CD4-positive, alpha-beta T cell treated with Interleukin-15 for 4 hours (primary cell): ENCODE results near the gene SLC26A8.

Experiments
- DNase-seq: peaks from one replicate; pipeline ENCODE4 v3.0.0-alpha.2; 2020; ENCODE audit warnings: low spot score

SLC26A8 gene, protein sequence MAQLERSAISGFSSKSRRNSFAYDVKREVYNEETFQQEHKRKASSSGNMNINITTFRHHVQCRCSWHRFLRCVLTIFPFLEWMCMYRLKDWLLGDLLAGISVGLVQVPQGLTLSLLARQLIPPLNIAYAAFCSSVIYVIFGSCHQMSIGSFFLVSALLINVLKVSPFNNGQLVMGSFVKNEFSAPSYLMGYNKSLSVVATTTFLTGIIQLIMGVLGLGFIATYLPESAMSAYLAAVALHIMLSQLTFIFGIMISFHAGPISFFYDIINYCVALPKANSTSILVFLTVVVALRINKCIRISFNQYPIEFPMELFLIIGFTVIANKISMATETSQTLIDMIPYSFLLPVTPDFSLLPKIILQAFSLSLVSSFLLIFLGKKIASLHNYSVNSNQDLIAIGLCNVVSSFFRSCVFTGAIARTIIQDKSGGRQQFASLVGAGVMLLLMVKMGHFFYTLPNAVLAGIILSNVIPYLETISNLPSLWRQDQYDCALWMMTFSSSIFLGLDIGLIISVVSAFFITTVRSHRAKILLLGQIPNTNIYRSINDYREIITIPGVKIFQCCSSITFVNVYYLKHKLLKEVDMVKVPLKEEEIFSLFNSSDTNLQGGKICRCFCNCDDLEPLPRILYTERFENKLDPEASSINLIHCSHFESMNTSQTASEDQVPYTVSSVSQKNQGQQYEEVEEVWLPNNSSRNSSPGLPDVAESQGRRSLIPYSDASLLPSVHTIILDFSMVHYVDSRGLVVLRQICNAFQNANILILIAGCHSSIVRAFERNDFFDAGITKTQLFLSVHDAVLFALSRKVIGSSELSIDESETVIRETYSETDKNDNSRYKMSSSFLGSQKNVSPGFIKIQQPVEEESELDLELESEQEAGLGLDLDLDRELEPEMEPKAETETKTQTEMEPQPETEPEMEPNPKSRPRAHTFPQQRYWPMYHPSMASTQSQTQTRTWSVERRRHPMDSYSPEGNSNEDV

DNA sequence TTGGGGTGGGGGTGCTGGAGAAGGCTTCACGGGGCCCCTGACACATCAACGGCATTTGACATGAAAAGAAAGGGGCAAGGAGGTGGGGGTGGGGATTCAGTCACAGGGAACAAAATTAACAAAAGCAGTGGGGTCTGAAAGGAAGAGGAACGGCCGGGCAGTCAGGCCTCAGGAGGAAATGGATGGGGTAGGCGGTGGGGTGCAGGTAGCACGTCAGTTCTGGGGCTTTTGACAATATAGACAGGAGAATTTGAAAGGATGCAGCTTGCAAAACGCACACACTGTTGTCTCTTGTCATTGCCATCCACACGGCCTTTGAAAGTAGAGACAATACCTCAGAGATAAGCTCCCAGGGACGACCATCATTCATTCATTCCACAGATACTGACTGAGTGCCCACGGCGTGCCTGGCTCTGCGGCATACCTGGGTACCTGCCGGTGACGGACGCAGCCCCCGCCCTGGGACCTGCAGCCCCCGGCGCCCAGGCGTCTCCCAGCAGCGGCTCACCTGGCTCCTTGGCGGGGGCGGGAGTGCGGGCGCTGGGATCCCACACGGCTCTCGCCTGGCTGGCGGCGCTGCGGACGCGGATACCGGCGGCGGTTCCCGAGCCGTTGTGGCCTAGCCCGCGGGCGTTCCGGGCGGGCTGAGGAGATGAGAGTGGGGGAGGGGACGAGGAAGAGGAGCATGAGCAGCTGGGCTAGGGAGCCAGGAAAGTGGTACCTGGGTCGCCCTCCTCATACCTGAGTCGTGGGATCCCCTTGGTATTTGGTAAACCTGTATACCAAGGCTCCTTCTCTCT is at the start of gene SLC26A8:
SLC26A8 (minus strand) TSS at position 646 of the 800 bp plus-strand sequence. CDS start 4,934 bp downstream, outside the sequence.
- no peak for DNase-seq

DNA sequence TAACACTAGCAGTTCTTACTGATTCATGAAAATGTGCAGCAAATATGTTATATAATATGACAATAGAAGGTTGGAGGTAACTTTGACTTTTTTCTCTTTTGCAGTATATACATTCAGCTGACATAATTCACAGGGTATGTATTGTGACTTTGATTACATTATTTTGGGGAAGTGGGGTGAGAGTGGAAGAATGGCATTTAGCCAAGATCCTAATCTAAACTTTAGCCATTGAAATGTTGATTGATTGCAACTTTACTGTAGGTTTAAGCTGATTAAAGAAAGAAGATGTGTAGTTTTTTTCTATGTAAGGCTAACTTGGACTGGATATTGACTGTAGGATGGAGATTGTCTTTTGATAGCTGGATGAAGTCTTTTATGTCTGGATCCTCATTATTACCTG is 49.1 kb upstream of the SLC26A8 start:
- DNase-seq = no peak

DNA sequence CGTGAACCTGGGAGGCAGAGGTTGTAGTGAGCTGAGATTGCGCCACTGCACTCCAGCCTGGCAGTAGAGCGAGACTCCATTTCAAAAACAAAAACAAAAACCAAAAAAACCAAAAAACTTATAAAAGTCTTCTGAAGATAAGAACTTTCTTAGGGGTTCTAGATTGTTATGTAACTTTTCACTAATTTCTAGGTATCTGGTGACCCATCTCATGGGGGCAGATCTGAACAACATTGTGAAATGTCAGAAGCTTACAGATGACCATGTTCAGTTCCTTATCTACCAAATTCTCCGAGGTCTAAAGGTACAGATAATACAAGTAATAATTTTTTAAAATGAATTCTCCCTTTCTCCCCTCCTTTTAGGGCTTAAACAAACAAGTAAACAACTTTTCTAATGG is 48.2 kb upstream of the SLC26A8 start:
- no peak for DNase-seq

DNA sequence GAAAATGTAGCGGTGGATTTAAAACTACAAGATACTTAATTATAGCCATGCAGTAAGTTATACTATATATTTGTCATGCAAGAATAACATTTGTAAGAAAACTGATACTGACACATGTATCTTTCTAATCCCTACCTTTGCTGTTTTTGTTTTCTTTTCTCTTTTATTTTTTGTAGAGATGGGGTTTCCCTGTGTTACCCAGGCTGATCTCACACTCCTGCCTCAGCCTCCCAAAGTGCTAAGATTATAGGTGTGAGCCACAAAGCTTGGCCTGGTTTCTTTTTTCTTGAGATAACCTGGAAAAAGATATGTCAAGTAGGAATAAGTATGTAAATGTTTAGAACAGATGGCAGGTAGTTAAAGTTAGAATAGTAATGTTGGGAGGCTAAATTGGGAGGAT is 47.3 kb upstream of the SLC26A8 start:
- no peak for DNase-seq

DNA sequence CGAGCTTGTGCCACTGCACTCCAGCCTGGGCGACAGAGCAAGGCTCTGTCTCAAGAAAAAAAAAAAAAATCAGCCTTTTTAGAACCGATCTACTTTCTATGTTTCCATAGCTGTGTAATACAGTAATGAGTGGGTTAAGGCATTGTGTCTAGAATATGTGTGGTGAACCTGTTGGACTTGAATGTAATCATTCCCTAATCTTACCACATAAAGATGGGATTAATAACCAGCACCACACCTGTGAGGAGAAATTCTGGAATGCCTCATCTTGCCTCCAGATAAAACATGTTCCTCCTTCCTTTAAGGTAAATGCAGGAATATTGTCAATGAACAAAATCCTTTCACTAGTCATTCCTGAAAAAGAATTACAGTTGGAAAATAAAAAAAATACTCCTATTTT is 46.8 kb upstream of the SLC26A8 start:
- no peak for DNase-seq

DNA sequence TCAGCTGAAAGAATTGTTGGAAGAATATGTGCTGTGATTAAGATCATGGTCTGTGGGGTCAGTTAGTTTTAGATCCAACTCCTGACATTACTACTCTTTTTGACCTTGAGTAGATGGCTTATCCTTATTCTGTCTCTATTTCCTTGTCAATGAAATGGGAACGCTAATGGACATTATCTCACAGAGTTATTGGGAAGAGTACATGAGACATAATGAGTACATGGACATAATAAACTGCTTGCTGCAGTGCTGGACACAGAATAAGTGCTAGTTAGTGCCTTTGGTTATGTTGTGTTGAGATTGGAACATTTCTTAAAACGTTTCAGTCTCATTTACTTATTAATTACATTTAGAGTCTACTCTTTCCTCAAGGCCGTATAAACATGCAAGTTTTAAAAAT is 45.8 kb upstream of the SLC26A8 start:
- DNase-seq = no peak

DNA sequence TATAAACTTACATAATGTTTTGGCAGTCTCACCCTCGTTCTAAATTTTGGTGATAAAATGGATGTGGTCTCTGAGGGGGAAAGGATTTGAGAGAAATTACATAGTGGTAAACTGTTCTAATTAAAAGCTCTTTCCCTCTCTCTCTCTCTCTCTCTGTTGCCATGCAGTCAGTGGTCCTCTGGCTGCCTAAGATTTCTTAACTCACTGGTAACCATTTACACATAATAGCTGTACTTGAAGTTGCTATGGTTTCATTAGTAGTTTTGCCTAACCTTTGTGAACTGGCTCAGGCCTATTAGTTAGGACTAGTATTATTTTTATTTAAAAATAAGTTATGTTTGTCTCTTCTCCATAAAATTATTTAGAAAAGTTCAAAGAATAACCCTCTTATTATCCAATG is 45.1 kb upstream of the SLC26A8 start:
- no peak for DNase-seq

DNA sequence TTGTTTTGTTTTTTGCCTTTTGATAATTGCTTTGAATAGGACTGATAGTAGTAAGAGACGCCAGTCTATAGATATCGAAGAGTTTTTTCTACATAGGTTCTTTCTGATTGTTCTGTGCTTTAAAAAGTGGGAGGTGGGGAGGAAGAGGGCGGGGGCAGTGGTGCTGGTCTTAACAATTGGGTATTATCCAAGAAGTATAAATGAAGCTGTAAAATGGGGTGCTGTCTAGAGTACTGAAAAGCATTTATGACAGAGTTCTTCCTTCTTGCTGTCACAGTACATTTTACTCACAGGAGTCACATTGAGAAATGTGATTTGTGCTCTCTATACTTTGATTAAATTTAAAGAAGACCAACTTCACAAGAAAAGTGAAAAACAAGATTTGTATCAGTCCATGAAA is 44.1 kb upstream of the SLC26A8 start:
- DNase-seq = no peak

DNA sequence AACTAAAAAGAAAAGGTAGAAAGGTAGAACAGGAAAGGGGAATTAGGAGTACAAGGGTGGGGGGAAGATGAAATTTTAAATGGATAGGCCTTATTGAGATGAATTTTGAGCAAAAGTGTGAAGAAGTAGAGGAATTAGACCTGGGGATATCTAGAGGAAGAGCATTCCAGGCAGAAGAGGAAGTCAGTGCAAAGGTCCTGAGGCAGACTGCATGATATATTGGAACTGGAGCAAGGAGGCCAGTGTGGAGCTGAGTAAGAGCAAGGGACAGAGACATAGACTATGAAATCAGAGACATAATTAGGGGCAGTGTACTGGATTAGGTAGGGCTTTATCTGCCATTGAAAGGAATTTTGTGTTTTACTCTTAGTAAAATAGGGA is 43.6 kb upstream of the SLC26A8 start:
- DNase-seq = no peak

DNA sequence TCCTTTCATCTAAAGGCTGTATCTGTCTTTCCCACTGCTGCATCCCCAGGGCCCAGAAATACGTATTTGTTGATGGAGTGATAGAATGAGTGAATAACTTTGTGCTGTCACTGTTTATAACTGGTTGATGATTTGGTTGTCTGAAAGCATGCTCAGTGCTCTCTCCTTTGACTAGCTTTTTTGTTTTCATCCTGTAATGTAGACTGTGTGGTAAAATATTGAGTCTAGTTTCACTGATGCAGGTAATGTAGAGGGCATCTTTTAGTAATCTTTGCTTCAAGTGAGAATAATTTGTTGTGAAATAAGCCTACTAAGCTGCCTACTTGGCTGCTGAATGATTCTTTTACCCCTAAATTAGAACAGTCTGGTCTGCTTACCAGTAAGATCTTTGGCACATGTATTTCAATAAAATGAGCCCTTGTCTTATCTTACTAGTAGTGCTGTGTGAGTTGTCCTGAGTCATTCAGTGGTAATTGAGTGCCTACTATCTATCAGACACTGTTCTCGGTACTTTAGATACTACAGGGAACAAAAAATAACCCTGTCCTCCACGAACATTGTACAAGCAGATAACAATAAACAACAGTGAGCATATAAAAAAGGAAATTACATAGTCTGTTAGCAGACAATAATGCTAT is 43.1 kb upstream of the SLC26A8 start:
- no peak for DNase-seq

DNA sequence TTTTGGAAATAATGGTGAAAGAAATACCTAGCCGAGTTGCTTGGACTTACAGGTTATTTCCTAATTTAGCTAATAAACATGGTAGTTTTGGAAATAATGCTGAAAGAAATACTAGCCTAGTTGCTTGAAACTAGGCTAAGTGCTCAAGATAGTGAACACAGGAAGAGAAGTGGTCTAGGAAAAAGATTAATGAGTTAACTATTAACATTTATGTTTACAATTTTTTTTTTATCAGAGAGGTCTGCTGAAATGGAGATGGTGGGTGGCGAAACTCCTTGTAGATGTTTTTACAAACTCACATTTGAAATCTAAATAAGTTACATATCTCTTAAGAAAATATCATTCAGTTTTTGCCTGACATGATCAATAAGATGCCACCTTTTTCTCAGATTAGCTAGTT is 42.4 kb upstream of the SLC26A8 start:
- DNase-seq = no peak

DNA sequence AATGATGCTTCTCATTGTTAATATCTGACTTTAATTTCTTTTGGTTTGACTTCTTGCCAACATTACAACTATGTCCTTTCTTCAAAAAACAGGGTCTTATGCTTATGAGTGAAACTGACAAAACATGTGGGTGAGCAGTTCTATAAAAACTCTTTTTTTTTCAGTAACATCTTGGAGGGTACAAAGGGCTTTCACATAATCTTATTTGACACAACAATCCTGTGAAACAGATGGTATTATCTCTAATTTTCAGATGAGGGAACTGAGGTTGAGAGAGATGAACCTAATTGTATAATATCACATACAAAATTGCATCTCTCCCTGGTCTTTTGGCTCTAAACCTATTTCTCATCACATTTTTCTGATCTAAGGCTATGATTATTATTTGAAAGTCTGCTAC is 41.5 kb upstream of the SLC26A8 start:
- DNase-seq = no peak

DNA sequence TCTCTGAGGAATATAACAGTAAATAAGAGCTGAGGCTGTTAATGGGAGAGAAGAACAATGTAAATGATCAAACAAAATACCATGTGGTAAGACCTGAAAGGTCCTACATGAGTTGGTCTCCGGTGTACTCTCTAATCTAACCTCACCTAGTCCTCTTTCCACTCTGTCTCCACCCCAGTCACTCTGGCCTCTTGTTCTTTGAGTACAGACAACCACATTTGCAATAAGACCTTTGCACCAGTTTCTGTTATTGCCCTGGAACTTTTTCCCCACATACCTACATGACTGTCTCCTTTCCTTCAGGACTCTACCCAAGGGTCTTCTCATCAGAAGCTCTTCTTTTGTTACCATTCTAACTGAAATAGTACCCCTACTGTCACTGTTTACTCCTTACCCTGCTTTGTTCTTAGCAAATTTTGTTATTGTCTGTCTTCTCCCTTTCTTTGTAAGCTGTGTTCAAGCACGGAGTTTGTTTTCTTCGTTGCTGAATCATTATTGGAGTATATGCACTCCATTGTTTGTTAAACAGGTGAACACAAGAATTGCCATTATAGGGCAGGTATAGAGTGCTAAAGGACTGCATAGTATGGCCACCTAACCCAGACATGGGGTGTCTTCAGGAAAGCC is 40.4 kb upstream of the SLC26A8 start:
- no peak for DNase-seq

DNA sequence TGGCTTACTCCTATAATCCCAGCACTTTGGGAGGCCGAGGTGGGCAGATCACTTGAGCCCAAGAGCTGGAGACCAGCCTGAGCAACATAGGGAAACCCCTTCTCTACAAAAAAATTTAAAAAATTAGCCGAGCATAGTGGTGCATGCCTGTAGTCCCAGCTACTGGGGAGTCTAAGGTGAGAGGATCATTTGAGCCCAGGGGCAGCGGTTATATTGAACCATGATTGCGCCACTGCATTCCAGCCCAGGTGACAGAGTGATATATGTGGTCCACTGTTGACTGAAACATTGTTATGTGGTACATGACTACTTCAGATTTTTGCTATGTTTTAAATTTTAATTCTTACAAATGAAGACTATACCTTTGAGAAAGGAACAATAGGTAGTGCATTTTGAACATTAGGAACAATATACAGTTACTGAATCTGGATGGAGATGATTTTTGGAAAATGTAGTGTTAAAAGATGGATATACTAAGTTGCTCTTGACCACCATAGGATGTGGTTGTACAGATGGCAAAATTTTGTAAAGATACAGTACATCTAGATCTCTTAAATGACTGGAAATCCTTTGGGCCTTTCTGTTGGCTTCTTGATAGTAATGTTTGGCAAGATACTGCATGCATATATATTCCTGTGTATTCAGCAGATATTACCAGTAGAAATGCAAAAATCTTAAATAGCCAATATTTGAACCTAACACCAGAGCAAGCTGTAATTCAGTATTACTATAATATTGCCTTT is 39.0 kb upstream of the SLC26A8 start:
- no peak for DNase-seq

DNA sequence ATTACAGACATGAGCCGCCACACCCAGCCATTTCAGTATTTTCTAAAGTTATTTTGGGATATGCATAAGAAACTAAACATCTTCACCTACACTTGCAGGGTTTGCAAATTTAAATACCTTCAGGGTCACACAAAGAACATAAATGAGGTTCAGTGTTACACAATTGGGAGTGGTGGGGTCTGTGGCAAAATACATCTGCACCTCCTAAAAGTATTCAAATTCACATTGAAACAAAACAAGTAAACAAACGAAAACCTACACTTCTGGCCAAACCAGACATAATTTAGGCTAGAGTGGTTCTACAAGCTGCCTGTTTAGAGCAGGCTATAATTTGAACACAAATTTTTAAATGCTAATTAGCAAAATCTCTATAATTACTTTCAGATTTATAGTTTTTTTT is 37.8 kb upstream of the SLC26A8 start:
- DNase-seq = no peak

DNA sequence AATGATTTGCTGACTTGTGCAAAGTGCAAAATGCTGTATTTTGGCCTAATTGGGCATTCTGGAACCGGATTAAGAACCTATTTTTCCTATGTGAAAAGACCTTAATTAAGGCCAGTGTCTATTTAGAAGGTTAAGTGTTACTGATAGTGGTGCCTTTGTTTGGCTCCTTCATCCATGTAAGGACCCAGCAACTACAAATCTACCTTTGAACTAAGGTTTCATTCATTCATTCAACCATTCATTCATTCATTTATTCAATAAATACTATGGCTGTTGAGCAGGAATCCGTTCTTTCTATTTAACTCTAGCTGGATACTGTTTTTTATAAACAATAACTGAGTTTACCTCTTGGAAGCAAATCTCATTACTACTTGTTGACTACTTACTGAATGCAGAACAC is 36.8 kb upstream of the SLC26A8 start:
- DNase-seq = no peak

DNA sequence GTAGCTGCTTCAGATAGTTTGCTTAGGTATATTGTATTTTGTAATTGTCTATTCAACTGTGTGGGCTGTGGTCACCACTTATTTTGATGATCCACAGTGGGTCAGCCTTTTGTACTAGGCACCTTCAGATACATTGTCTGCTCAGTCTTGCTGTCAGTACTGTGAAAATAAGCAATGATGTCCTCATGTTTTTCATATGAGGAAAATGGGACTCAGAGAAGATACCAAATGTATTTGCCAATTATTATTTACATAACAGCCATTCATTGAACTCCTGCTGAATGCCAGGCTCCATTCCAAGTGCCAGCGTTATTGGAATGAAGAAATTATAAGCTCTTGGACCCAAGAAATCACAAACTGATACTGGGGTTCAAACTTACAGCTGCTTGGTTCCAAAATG is 31.7 kb upstream of the SLC26A8 start:
- no peak for DNase-seq

DNA sequence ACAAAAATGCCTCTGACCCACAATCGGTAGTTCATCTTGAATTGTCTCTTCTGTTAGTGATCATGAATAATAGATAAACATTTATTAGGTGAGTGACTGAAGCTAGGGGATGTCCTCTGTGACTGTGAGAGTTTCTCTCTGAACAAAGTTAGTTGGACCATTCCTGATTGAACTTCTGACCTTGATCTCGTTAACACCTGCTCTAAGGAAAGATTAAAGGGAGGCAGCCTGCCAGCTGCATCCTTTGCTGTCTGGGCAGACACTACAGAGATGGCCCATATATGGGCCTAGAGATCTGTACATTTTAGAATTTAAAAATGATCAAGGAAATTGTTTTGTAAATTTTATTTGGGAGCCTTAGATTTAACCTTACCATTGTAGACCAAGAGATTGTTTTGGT is 30.5 kb upstream of the SLC26A8 start:
- DNase-seq = no peak

DNA sequence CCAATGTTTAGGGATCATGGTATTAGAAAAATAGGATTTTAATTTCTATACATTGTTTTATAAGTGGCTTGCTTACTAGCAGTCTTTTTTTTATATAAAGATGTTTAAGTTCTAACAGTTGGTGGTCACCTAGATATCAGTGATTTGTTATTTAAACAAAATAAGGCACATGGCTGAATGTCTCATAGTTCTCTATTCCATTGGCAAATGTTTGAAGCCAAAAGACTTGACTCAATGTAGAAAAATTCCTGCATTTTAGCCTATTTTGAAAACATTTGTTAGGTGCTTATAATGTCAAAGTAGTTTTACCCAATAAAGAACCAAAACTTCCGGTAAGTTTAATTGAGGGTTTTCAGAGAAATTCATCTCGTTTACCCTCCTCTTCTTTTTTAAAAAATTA is 30.0 kb upstream of the SLC26A8 start:
- no peak for DNase-seq

DNA sequence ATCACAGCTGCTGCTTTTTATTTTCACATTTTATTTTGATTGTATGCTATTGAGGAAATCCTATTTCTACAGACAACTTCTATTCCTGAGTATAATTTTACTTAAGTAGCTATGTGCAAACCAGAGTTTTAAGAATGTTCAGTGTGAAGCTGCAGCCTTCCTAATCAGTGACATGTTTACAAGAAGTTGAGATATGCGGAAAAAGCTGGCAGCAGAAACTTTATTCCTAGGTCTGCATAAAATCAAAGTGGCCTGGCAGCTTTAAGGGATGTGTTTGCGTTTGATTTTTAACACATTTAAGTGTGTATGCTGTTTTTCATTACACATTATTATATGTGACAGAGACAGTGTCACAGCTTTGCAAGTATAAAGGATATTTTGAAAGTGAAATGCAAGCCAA is 29.4 kb upstream of the SLC26A8 start:
- no peak for DNase-seq

DNA sequence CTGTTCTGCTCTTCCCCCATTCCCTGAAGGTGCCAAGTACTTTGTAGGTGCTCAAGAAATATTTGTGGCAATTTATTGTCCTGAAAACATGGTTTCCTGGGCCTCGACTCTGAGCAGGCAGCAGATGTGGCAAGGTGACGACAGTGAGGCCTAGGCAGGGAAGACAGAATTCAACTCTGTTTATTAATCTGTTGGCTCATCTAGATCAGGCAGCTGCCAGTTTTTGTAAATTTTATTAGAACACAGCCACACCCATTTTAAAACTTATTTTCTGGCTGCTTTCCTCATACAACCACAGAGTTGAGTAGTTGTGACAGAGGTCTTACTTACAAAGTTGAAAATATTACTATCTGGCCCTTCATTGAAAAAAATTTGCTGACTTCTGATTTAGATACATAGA is 27.7 kb upstream of the SLC26A8 start:
- no peak for DNase-seq
